Type B pancreatic cell (in vitro differentiated cells): Measurements from ENCODE around the gene TNFRSF8. TPM values are rescaled to one million over a fixed set of nuclear protein-coding genes. Genes with fewer than 3 reads are reported as not detected.

Experiments used
- DNase-seq: peaks from one replicate; pipeline ENCODE4 v3.0.0; 2021; ENCODE audit warnings: mixed read lengths; ENCODE audit not compliant: unreplicated experiment; ENCODE audit errors: extremely low spot score
- H3K27ac Mint-ChIP-seq: 2 replicates; pipeline ENCODE4 v1.8.0; 2021; ENCODE audit warnings: mild to moderate bottlenecking, mixed read lengths
- H3K27me3 Mint-ChIP-seq: 2 replicates; pipeline ENCODE4 v1.8.0; 2021; ENCODE audit warnings: mixed read lengths
- H3K36me3 Mint-ChIP-seq: 2 replicates; pipeline ENCODE4 v1.8.0; 2021; ENCODE audit warnings: mixed read lengths
- H3K4me1 Mint-ChIP-seq: one replicate; pipeline ENCODE4 v1.8.0; 2021; ENCODE audit warnings: mixed read lengths; ENCODE audit not compliant: unreplicated experiment
- H3K4me3 Mint-ChIP-seq: 2 replicates; pipeline ENCODE4 v1.8.0; 2021; ENCODE audit warnings: mild to moderate bottlenecking, mixed read lengths
- H3K9me3 Mint-ChIP-seq: 2 replicates; pipeline ENCODE4 v1.8.0; 2021; ENCODE audit warnings: mixed read lengths
- total RNA-seq: library from RNA; stranded (reverse); gene quantifications from 2 replicates; pipeline ENCODE4 v1.2.1, GENCODE V29; 2021; ENCODE audit warnings: low replicate concordance
- TF ChIP-seq, protein P1 (sequence below): fragments of 200-600 bp; sonication (generic); conservative IDR thresholded peaks from 2 replicates; pipeline ENCODE4 v1.5.0; 2021; ENCODE audit warnings: antibody characterized with exemption, mild to moderate bottlenecking

The TNFRSF8 gene
- total RNA-seq, 1 donor from 2014 or later = 0.07 TPM

DNA sequence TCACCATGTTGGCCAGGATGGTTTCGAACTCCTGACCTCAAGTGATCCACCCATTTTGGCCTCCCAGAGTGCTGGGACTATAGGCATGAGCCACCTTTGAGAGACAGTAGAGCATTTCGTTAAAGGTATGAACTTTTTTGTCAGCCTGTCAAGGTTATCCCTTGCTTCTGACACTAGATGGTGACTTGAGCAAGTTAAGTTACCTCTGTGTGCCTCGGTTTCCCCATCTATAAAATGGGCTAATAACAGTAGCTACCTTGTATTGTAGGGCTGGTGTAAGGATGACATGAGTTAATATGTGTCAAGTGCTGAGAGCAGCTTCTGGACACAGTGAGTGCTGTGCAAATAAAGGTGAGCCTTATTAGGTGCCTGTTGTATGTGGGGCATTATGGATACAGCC, 8.8 kb downstream of the TNFRSF8 start:
- Mint-ChIP-seq H3K9me3 (no peaks in the 10 kb centered on the region), H3K36me3 (no peaks in the 10 kb centered on the region), H3K4me1 (peaks cover 18% of the 10 kb centered on the region), H3K27me3 (peaks cover 32% of the 10 kb centered on the region), H3K4me3 (no peak overlapping the region), H3K27ac (no peak overlapping the region)
- TF ChIP-seq, protein P1, sequence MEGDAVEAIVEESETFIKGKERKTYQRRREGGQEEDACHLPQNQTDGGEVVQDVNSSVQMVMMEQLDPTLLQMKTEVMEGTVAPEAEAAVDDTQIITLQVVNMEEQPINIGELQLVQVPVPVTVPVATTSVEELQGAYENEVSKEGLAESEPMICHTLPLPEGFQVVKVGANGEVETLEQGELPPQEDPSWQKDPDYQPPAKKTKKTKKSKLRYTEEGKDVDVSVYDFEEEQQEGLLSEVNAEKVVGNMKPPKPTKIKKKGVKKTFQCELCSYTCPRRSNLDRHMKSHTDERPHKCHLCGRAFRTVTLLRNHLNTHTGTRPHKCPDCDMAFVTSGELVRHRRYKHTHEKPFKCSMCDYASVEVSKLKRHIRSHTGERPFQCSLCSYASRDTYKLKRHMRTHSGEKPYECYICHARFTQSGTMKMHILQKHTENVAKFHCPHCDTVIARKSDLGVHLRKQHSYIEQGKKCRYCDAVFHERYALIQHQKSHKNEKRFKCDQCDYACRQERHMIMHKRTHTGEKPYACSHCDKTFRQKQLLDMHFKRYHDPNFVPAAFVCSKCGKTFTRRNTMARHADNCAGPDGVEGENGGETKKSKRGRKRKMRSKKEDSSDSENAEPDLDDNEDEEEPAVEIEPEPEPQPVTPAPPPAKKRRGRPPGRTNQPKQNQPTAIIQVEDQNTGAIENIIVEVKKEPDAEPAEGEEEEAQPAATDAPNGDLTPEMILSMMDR = no peak
- DNase-seq = no peak

DNA sequence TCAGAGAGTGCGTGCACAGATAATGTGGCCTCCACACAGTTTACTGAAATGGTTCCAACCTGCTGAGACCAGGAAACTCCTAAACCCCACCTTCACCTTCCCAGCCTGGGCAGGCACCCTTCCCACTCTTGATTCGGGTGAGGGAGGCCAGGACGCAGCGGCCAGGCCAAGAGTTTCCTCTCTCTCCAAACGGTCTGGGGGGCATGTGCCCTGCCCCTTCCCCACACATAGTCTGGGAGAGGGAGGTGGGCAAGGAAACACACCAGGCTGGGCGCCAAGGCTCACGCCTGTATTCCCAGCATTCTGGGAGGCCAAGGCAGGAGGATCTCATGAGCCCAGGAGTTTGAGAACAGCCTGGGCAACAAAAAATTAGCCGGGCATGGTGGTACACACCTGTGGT, 9.6 kb downstream of the TNFRSF8 start:
- Mint-ChIP-seq H3K4me1 (peaks cover 14% of the 10 kb centered on the region), H3K27me3 (peaks cover 37% of the 10 kb centered on the region), H3K9me3 (no peaks in the 10 kb centered on the region), H3K27ac (no peak overlapping the region), H3K36me3 (no peaks in the 10 kb centered on the region), H3K4me3 (no peak overlapping the region)
- DNase-seq = no peak
- TF ChIP-seq, protein P1 = no peak

DNA sequence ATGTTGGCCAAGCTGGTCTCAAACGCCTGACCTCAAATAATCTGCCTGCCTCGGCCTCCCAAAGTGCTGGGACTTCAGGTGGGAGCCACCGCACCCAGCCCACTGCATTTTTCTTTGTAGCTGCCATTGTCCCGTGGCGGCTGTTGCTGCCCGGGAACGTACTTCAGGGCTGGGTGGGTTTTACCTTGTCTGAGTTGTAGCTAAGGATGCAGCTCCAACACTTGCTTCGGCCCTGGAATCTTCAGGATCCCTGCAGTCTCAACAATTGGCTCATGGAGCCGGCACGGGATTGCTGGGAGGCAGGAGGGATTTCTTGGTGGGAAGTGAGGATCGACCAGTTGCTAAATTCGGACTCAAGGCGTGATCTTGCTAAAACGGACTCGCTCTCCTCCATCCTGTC, 10.7 kb downstream of the TNFRSF8 start:
- no peak overlapping the region for H3K4me3 Mint-ChIP-seq
- H3K27me3 Mint-ChIP-seq = peaks cover 34% of the 10 kb centered on the region
- H3K9me3 Mint-ChIP-seq = no peaks in the 10 kb centered on the region
- TF ChIP-seq, protein P1 = no peak
- H3K36me3 Mint-ChIP-seq = no peaks in the 10 kb centered on the region
- H3K4me1 Mint-ChIP-seq = peaks cover 5% of the 10 kb centered on the region
- no peak for DNase-seq
- H3K27ac Mint-ChIP-seq = no peak overlapping the region

DNA sequence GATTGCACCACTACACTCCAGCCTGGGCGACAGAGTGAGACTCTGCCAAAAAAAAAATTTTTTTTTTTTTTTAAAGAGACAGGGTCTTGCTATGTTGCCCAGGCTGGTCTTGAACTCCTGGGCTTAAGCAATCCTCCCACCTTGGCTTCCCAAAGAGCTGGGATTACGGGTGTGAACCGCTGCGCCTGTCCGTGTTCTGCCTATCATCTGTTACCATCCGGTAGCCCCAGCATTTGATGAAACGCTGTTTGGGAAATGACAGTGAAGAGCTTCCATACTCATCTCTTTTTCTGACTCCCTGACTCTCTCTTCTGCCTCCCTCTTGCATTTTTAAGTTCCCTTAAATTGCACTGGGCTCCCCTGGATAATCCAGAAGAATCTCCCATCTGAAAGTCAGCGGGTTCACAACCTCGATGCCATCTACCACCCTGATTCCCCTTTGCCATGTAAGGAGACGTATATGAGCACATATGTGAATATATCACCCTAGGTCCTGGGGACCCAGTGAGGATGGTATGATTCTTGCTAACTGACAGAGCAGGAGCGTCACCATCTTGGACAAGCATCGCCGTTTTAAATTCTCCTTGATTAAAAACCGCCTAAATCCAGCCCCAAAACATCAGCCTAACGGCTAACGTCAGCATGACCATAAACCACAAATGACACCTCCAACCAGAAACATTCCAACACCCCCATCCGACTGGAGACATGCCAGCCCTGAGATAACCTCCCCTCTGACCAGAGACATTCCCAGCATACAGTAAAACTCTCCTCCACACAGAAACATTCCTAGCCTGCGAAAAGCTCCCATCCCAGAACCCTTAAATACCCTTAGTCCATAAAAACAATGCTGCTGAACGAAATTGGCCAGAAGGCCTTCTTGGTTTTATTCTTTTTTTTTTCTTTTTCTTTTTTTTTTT, 12.4 kb downstream of the TNFRSF8 start:
- TF ChIP-seq, protein P1 = no peak
- H3K4me3 Mint-ChIP-seq = no peak overlapping the region
- no peak overlapping the region for H3K27ac Mint-ChIP-seq
- H3K9me3 Mint-ChIP-seq = no peaks in the 10 kb centered on the region
- DNase-seq = no peak
- peaks cover 3% of the 10 kb centered on the region for H3K4me1 Mint-ChIP-seq
- peaks cover 30% of the 10 kb centered on the region for H3K27me3 Mint-ChIP-seq
- H3K36me3 Mint-ChIP-seq = no peaks in the 10 kb centered on the region

DNA sequence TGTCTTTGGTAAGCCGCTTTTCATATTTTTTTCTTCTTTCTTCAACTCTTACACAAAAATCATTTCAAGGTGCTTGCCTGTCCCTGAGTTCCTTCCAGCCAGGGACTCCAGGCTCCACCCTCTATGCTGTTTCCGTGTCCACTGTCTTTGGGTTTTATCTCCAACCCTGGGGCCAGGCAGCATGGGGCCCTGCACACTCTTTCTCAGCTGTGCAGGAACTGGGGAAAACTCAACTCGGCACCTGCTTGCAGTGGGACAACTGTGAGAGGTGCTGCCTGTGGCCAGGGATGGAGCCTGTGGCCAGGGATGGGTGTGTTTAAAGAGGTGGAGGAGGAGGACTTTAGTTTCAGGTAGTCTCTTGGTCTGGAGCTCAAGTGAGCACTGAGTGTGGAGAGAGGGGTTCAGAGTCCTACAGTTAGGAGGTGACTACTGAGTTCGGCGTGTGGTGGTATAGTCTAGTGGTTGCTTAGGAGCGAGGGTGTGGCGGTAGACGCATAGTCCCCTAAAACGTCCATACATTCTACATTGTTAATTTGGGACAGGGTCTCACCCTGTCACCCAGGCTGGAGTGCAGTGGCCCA, 13.4 kb downstream of the TNFRSF8 start:
- Mint-ChIP-seq H3K9me3 (no peaks in the 10 kb centered on the region), H3K36me3 (no peaks in the 10 kb centered on the region), H3K4me1 (peaks cover 3% of the 10 kb centered on the region), H3K4me3 (no peak overlapping the region), H3K27me3 (peaks cover 26% of the 10 kb centered on the region), H3K27ac (no peak overlapping the region)
- TF ChIP-seq, protein P1 = no peak
- DNase-seq = no peak
